NB4 (cell line): ENCODE data around the gene EFCAB14.

Source experiments
- CTCF ChIP-seq: IDR thresholded peaks from one replicate; pipeline ENCODE4 v1.5.1; 2012; ENCODE audit warnings: low read depth, low read length
- MAX ChIP-seq: IDR thresholded peaks from 2 replicates; pipeline ENCODE4 v1.6.1; 2011; ENCODE audit warnings: low read depth, low read length
- MYC ChIP-seq: IDR thresholded peaks from 2 replicates; pipeline ENCODE4 v1.6.1; 2011; ENCODE audit warnings: low read depth, low read length
- POLR2A ChIP-seq: IDR thresholded peaks from 2 replicates; pipeline ENCODE4 v1.6.1; 2011; ENCODE audit warnings: mild to moderate bottlenecking; ENCODE audit not compliant: insufficient read length; ENCODE audit errors: extremely low read depth

- no peak for TF ChIP-seq CTCF
- no peak for TF ChIP-seq POLR2A
- TF ChIP-seq MAX = no peak
- TF ChIP-seq MYC = no peak
Measured at GRCh38 chr1:46689897-46690296, 29.0 kb downstream of the EFCAB14 start.
